NCI-H2029 (cell line): Measurements from ENCODE around the gene GARIN1A.
"Not testable (repeated sequence)": the region's sequence is repeated elsewhere in the genome, so short reads cannot be mapped to it uniquely, and the experiment has no call there.

Experiments used
- DNase-seq: peaks from one replicate; lab custom pipeline; 2025; lab: John Stamatoyannopoulos, UW

GARIN1A gene

GRCh38 chr7:128683738-128684137 is 11.6 kb downstream of the GARIN1A start:
- not testable (repeated sequence) for DNase-seq

GRCh38 chr7:128687131-128687530 is 15.0 kb downstream of the GARIN1A start:
- no peak for DNase-seq

- DNase-seq, result no peak
These were observed 16.4 kb downstream of the GARIN1A start for GRCh38 chr7:128688492-128688891.

- not testable (repeated sequence) for DNase-seq
These were observed 17.3 kb downstream of the GARIN1A start for GRCh38 chr7:128689161-128689935.

- DNase-seq, result no peak
These were observed 19.1 kb downstream of the GARIN1A start for GRCh38 chr7:128691227-128691626.

- no peak for DNase-seq
These were observed 20.7 kb downstream of the GARIN1A start for GRCh38 chr7:128692623-128693270.

GRCh38 chr7:128693373-128694015 is 21.4 kb downstream of the GARIN1A start:
- DNase-seq, result no peak

- DNase-seq, result no peak
These were observed 22.6 kb downstream of the GARIN1A start for GRCh38 chr7:128694738-128695137.

GRCh38 chr7:128697302-128697905 is 25.3 kb downstream of the GARIN1A start:
- DNase-seq, result no peak

GRCh38 chr7:128699196-128699712 is 27.2 kb downstream of the GARIN1A start:
- no peak for DNase-seq

GRCh38 chr7:128699895-128700294 is 27.8 kb downstream of the GARIN1A start:
- no peak for DNase-seq

GRCh38 chr7:128701062-128701785 is 29.1 kb downstream of the GARIN1A start:
- DNase-seq, result no peak

- DNase-seq, result no peak
These were observed 31.6 kb downstream of the GARIN1A start for GRCh38 chr7:128703609-128704241.

GRCh38 chr7:128705891-128706333 is 33.8 kb downstream of the GARIN1A start:
- DNase-seq, result no peak

- no peak for DNase-seq
These were observed 35.7 kb downstream of the GARIN1A start for GRCh38 chr7:128707752-128708151.

- no peak for DNase-seq
These were observed 36.1 kb downstream of the GARIN1A start for GRCh38 chr7:128708235-128708634.

GRCh38 chr7:128708824-128709223 is 36.7 kb downstream of the GARIN1A start:
- DNase-seq, result no peak

- DNase-seq, result no peak
These were observed 38.4 kb downstream of the GARIN1A start for GRCh38 chr7:128710481-128710880.

GRCh38 chr7:128713794-128714193 is 41.7 kb downstream of the GARIN1A start:
- DNase-seq, result no peak

GRCh38 chr7:128714701-128715495 is 42.8 kb downstream of the GARIN1A start:
- DNase-seq, result no peak
